Esophagus muscularis mucosa (tissue), 4 donors: ENCODE data around the gene RHOT1. TPM values are rescaled to one million over a fixed set of nuclear protein-coding genes. Genes with fewer than 3 reads are reported as not detected.
"Not testable (repeated sequence)": the region's sequence is repeated elsewhere in the genome, so short reads cannot be mapped to it uniquely, and the experiment has no call there.

ENCODE experiments used
- DNase-seq: peaks from one replicate; pipeline ENCODE4 v3.0.0-alpha.2; 2017; ENCODE audit errors: extremely low spot score
- H3K27ac ChIP-seq, 4 donors: fragments of 200-600 bp; sonication (generic); replicated peaks in 1 of 4; 1 replicate in 3 of 4; 2 replicates in 1 of 4; pipeline ENCODE4 v1.5.1; 2016 to 2019; ENCODE audit warnings: mild to moderate bottlenecking in 1 of 4
- H3K27me3 ChIP-seq, 4 donors: fragments of 200-600 bp; sonication (generic); one replicate each; pipeline versions ENCODE4 v1.5.1 to v1.6.0; 2016 to 2019
- H3K36me3 ChIP-seq, 4 donors: fragments of 200-600 bp; sonication (generic); one replicate each; pipeline ENCODE4 v1.5.1; 2016 to 2019
- H3K4me1 ChIP-seq, 4 donors: fragments of 200-600 bp; sonication (generic); one replicate each; pipeline ENCODE4 v1.5.1; 2016 to 2019
- H3K4me3 ChIP-seq, 4 donors: fragments of 200-600 bp; sonication (generic); 1 replicate in 2 of 4; 2 replicates in 2 of 4; pipeline ENCODE4 v1.5.1; 2016 to 2019; ENCODE audit warnings: mild to moderate bottlenecking in 4 of 4, moderate library complexity in 1 of 4
- H3K9me3 ChIP-seq, 4 donors: fragments of 200-600 bp; sonication (generic); 1 replicate in 3 of 4; 2 replicates in 1 of 4; pipeline ENCODE4 v1.5.1; 2016 to 2019
- EP300 ChIP-seq: sonication (generic); formaldehyde crosslinking; IDR thresholded peaks from one replicate; pipeline ENCODE4 v1.6.1; 2017; ENCODE audit warnings: antibody characterized with exemption
- POLR2A ChIP-seq: fragments of 450-650 bp; IDR thresholded peaks from one replicate; pipeline ENCODE4 v1.6.1; 2017; ENCODE audit warnings: antibody characterized with exemption, moderate library complexity, mild to moderate bottlenecking, low read depth
- POLR2AphosphoS5 ChIP-seq, 2 donors: sonication (generic); formaldehyde crosslinking; IDR thresholded peaks; one replicate each; pipeline ENCODE4 v1.6.1; 2017; ENCODE audit warnings: antibody characterized with exemption in 2 of 2
- WGBS: methylation state at CpG from one replicate; pipeline ENCODE4 v1.1.5; 2018; 5-methylcytosine and 5-hydroxymethylcytosine counted together
- intact Hi-C: fragments of 100-400 bp; cut with DNase I; formaldehyde crosslinking; loops from one replicate; pipeline ENCODE4 v1.15.1; 2023
- total RNA-seq, 4 donors: library from RNA; depleted of rRNA; stranded (reverse); fragments of >200 nt; gene quantifications; one replicate each; pipeline versions ENCODE4 v1.1.0 to v1.2.1, GENCODE V29; 2016
- TF ChIP-seq, protein P1 (sequence below), 3 experiments: fragments of 200-600 bp in 2 of 3; fragments of 450-650 bp in 1 of 3; sonication (generic) in 2 of 3; IDR thresholded peaks; one replicate each; pipeline ENCODE4 v1.5.1; 2017 to 2019; ENCODE audit warnings: antibody characterized with exemption in 3 of 3, mild to moderate bottlenecking in 2 of 3, moderate library complexity in 1 of 3

Gene RHOT1
- total RNA-seq, 4 donors from 2014 or later = 34.6 to 52.7 (median 43.1) TPM

DNA sequence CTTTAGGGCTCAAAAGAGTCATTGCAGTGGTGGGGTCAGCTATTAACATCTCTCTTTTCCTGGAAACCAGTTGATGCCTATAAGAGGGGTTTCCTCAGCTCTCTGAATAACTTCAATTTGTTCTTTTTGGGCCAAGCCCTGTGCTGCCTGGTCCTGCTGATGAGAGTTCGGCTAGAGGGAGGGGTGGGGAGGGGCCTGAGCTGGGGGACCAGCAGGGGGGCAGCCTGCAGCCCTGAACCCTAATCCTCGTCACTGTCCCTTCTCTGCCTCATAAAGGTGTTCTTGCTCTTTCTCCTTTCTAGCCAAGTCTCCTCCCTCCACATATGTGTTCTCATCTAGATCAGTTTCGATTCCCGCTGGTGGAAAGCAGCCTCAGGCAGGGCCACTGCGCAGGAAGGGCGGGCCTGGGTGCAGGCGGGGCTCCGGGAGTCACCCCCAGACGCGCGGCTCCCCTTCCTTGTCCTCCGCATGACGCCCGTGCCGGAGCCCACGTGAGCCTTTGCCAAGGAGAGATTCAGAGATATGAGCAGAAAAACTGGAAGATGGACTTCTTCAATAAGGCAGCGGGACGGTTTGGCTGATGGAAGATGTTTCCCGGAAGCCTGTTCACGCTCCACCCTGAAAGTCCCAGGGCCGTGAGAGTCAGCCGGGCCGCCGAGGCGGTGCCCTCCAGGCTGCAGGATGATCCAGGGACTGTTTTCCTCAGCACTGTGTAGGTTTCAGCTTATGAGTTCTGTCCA lies 15.0 kb upstream of the RHOT1 start:
- TF ChIP-seq EP300 (no peak), POLR2AphosphoS5 (IDR thresholded peaks at IDR 0.05) (peak; percentile 67 to 79), POLR2A (no peak)
- TF ChIP-seq, protein P1, sequence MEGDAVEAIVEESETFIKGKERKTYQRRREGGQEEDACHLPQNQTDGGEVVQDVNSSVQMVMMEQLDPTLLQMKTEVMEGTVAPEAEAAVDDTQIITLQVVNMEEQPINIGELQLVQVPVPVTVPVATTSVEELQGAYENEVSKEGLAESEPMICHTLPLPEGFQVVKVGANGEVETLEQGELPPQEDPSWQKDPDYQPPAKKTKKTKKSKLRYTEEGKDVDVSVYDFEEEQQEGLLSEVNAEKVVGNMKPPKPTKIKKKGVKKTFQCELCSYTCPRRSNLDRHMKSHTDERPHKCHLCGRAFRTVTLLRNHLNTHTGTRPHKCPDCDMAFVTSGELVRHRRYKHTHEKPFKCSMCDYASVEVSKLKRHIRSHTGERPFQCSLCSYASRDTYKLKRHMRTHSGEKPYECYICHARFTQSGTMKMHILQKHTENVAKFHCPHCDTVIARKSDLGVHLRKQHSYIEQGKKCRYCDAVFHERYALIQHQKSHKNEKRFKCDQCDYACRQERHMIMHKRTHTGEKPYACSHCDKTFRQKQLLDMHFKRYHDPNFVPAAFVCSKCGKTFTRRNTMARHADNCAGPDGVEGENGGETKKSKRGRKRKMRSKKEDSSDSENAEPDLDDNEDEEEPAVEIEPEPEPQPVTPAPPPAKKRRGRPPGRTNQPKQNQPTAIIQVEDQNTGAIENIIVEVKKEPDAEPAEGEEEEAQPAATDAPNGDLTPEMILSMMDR (IDR thresholded peaks at IDR 0.05) = no peak
- peaks cover 0 to 4% (median 0%) of the 10 kb centered on the region in 4 donors for H3K36me3 ChIP-seq
- H3K27ac ChIP-seq = peak overlapping the region; percentile 85 to 93 (median 88)
- H3K9me3 ChIP-seq = no peaks in the 10 kb centered on the region
- H3K4me3 ChIP-seq = peak overlapping the region; percentile 63 to 81 (median 70)
- peaks cover 6 to 19% (median 16%) of the 10 kb centered on the region in 4 donors for H3K4me1 ChIP-seq
- WGBS = 0% methylated on average over 24 of the region's 25 CpGs
- H3K27me3 ChIP-seq = no peaks in the 10 kb centered on the region
- intact Hi-C loops = loop anchor here (5.0 kb wide), 1 partner anchor 120 kb away; the partner anchor contains the start of gene LRRC37B
- DNase-seq = peak; percentile 95

DNA sequence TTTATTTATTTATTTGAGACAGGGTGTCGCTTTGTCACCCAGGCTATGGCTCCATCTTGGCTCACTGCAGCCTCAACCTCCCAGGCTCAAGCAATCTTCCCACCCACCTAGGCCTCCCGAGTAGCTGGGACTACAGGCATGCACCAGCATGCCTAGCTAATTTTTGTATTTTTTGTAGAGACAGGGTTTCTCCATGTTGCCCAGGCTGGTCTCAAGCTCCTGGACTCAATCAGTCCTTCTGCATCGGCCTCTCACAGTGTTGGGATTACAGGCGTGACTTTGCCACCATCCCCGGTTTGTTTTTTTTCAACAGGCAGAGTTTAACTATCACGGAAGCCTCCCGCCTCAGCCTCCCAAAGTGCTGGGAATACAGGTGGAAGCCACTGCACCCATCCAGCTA lies 13.8 kb upstream of the RHOT1 start:
- H3K36me3 ChIP-seq, H3K9me3 ChIP-seq, DNase-seq, H3K27me3 ChIP-seq: not testable (repeated sequence)
- peak overlapping the region; percentile 63 to 81 (median 70) for H3K4me3 ChIP-seq
- intact Hi-C loops = loop anchor here (5.0 kb wide), 1 partner anchor 121 kb away; the partner anchor contains the start of gene LRRC37B
- H3K27ac ChIP-seq = peak overlapping the region in 3 of 4 donors; percentile 85 to 93 (median 91)
- H3K4me1 ChIP-seq = peaks cover 6 to 19% (median 16%) of the 10 kb centered on the region in 4 donors
- 48% methylated on average over 7 of the region's 7 CpGs for WGBS

DNA sequence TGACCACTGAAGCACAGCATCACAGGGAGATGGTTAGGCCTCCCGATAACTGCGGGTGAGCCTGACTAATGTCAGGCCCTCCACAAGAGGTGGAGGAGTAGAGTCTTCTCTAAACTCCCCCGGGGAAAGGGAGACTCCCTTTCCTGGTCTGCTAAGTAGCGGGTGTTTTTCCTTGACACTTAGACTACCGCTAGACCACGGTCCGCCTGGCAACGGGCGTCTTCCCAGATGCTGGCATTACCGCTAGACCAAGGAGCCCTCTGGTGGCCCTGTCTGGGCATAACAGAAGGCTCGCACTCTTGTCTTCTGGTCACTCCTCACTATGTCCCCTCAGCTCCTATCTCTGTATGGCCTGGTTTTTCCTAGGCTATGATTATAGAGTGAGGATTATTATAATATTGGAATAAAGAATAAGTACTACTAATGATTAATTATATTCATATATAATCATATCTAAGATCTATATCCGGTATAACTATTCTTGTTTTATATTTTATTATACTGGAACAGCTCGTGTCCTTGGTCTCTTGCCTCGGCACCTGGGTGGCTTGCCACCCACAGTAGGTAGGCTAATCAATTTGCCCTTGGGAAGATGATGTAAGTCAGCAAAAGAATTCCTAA lies 6.7 kb upstream of the RHOT1 start:
- WGBS = 73% methylated on average over 8 of the region's 14 CpGs
- not testable (repeated sequence) for H3K27ac ChIP-seq, H3K27me3 ChIP-seq, H3K4me3 ChIP-seq, DNase-seq, H3K36me3 ChIP-seq, H3K4me1 ChIP-seq, H3K9me3 ChIP-seq
- TF ChIP-seq, protein P1 (IDR thresholded peaks at IDR 0.05) = peak; percentile 5 to 45 (median 38)
- intact Hi-C loops = loop anchor here (10.0 kb wide), 1 partner anchor 71 kb away; no protein-coding TSS in a partner anchor

DNA sequence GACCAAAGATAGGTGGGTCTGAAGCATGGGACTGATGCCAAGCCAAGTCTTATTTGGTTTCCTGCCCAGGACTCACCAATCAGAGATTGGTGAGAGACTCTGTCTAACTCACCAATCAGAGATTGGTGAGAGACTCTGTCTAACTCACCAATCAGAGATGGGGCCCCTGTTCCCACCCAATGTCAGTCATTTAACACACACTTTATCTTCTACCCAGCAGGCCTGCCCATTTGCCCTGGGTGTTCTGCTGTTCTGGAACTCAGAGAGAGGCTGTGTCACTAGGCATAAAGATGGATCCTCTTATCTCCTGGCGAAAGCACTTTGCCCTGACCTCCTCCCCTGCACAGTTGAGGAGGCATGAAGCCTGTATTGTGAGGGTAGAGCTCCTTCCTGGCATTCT lies 5.4 kb upstream of the RHOT1 start:
- Histone ChIP-seq H3K4me3 (no peak overlapping the region), H3K27me3 (no peaks in the 10 kb centered on the region), H3K4me1 (peaks cover 8 to 18% (median 14%) of the 10 kb centered on the region in 4 donors), H3K27ac (no peak overlapping the region), H3K36me3 (no peaks in the 10 kb centered on the region), H3K9me3 (no peaks in the 10 kb centered on the region)
- intact Hi-C loops = loop anchor here (10.0 kb wide), 1 partner anchor 72 kb away; no protein-coding TSS in a partner anchor
- 92% methylated on average over 1 of the region's 1 CpG for whole genome bisulfite sequencing
- DNase-seq = no peak
- TF ChIP-seq EP300 (no peak), POLR2AphosphoS5 (IDR thresholded peaks at IDR 0.05) (no peak), POLR2A (no peak)
- TF ChIP-seq, protein P1 (IDR thresholded peaks at IDR 0.05) = no peak

DNA sequence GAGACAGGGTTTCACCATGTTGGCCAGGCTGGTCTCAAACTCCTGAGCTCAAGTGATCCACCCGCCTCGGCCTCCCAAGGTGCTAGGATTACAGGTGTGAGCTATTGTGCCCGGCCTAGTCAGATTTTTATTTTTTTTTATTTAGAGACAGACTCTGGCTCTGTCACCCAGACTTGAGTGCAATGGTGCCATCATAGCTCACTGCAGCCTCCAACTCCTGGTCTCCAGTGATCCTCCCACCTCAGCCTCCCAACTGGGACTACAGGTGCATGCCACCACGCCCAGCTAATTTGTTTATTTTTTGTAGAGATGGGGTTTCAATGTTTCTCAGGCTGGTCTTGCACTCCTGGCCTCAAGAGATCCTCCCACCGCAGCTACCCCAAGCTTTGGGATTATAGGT lies 2.8 kb upstream of the RHOT1 start:
- not testable (repeated sequence) for DNase-seq, H3K9me3 ChIP-seq, H3K36me3 ChIP-seq, H3K27ac ChIP-seq, H3K4me3 ChIP-seq, H3K27me3 ChIP-seq
- H3K4me1 ChIP-seq = peaks cover 21 to 37% (median 28%) of the 10 kb centered on the region in 4 donors
- intact Hi-C loops = loop anchor here (10.0 kb wide), 1 partner anchor 75 kb away; no protein-coding TSS in a partner anchor
- WGBS = 80% methylated on average over 5 of the region's 5 CpGs
